ENCODE measurements around the gene RHEX.
A peak's percentile ranks its signal among the peaks of the same experiment; 100 is the strongest.
"Not testable (repeated sequence)": the region's sequence is repeated elsewhere in the genome, so short reads cannot be mapped to it uniquely, and the experiment has no call there.

RHEX gene

GRCh38 chr1:206059355-206059915 lies 6.5 kb downstream of the RHEX start:
- no peak for DNase-seq (ENCODE audit: low spot score)

GRCh38 chr1:206060844-206061243 lies 7.9 kb downstream of the RHEX start:
- DNase-seq (ENCODE audit: low spot score), result no peak

DNA sequence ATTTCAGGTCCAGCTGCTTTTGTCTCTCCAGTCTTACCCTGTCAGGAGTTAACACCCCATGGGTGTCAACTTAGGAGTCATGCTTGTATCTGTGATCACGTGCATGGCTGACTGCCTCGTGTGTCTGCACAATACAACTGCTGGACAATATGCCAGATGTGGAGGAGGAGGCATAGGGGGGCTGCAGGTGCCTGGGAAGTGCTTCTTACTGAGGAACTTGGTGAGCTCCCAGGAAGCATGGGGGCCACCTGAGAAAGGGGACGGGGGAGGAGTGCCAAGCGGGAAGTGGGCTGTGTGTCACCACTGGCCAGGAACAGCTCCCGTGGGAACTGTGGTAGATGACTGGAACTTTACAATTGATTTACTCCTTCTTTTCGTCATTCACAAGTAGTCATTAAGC lies 9.5 kb downstream of the RHEX start:
- DNase-seq (ENCODE audit: low spot score), result no peak

- DNase-seq (ENCODE audit: low spot score), result not testable (repeated sequence)
Observed at GRCh38 chr1:206064001-206064400, 11.0 kb downstream of the RHEX start.

DNA sequence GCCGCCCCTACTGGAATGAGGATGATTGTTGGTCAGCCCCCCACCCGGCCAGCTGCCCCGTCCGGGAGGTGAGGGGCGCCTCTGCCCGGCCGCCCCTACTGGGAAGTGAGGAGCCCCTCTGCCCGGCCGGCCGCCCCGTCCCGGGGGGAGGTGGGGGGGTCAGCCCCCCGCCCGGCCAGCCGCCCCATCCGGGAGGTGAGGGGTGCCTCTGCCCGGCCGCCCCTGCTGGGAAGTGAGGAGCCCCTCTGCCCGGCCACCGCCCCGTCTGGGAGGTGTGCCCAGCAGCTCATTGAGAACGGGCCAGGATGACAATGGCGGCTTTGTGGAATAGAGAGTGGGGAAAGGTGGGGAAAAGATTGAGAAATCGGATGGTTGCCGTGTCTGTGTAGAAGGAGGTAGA lies 11.5 kb downstream of the RHEX start:
- not testable (repeated sequence) for DNase-seq (ENCODE audit: low spot score)

DNA sequence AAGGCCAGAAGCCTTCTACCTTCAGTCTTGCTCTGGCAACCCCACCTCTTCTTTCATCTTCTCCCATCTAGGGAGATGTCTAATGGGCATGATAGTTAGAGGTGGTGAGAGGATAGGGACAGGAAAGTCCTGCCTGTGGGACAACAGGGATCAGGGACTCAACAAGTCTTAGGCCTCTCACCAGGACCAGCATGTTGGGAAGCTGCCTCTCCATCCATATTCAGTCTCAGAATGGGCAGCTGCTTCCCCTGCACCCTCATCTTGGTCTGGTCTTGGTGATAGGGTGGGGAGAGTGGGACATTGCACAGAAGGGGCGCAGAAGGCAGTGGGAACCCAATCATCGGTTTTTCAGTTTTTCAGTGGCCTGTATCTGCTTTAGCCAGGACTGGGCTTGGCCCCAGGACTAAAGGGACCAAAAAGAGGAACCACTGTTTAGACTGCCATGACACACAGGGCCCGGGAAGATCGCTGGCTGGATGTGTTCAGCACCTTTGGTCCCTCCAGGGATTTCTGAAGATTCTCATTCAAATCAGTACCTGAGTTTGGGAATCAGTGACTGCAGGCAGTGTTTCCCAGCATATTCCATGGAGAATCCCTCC lies 12.7 kb downstream of the RHEX start:
- DNase-seq (ENCODE audit: low spot score), result no peak

- peak; percentile 38 for DNase-seq (ENCODE audit: low spot score)
Observed at GRCh38 chr1:206066479-206067171, 13.7 kb downstream of the RHEX start.

DNA sequence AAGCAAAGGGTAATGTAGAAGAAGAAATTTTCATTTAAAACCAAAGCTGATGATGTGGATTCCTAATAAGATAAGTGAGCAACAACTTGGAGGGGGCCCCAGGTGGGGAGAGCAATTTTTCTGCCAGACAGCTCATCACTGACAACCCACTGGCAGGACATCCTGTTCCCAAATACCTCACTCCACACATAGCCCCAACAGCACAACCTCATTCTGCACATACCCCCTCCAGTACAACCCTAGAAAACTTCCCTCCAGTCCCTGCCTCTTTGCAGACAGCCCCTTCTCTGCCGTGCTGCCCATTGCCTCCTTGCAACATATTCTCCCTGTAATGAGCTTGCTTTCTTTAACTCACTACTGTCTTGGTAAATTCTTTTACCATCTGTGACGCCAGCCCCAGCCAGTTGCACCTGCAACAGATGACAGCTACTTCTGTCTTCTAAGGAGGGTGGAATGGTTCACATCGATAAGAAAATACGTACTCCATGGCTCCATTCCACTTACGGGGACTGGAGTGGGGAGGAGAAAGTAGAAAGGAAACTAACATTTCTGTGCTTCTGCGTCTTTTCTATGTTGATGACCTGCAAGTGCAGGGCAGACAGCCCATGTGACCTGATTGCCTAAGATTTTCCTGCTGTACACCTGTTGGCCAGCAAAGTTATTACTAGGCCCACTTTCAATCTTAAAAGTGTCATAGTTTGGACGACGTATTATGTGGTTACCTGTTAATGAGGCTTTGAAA lies 14.7 kb downstream of the RHEX start:
- peak; percentile 26 for DNase-seq (ENCODE audit: low spot score)

DNA sequence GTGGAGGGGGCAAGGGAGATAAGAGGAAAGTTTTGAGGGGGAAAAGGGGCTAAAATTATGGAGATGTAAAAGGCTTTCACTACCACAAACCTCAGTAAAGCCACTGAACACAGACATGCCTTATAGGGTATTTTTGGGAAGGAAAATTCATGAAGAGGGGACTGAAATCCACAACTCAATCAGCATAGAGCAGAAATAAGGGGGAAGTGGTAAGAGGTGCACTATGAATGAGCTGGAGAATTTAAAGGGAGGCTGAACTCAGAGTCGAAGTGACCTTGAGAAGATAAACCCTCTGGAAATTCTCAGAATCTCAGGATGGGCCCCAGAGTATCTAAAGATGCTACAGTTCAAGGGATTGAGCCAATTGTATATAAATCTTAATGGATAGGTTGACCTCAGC lies 15.3 kb downstream of the RHEX start:
- DNase-seq (ENCODE audit: low spot score), result no peak

DNA sequence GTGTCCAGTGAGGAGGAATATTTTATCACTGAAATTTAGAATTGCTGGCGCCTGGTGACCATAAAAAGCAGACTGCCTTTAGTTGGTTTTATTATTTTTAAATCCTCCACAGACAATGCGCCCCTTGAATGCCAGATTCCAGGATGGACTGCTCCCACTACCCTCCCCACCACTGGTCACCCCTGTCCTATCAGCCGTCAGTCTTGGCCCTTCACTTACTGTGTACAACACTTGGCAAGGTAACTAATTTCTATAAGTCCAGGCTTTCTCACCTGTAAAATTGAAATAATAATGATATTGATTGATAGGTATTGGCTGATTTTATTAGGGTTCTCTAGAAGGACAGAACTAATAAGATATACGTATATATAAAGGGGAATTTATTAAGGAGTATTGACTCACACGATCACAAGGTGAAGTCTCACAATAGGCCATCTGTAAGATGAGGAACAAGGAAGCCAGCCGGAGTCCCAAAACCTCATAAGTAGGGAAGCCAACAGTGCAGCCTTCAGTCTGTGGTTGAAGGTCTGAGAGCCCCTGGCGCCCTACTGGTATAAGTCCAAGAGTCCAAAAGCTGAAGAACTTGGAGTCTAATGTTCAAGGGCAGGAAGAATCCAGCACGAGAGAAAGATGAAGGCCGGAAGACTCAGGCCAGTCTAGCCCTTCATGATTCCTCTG lies 17.8 kb downstream of the RHEX start:
- DNase-seq (ENCODE audit: low spot score), result no peak

DNA sequence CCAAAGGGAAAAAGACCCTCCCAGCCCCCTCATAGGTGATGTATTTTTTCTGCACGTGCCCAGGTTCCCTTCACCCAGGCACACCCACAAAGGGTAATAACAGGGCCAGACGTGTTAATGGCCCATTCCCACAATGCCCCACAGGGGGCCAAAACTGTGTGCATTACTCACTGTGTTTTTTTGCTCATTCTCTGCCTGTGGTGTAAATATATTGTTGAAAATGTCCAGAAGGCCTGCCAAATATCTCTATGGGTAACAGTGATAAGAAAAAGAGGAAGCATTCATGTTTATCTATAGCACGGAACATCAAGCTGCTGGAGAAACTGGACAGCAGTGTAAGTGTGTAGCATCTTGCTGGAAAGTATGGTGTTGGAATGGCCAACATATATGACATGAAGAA lies 21.9 kb downstream of the RHEX start:
- DNase-seq (ENCODE audit: low spot score), result peak; percentile 36

GRCh38 chr1:206075786-206076755 lies 23.1 kb downstream of the RHEX start:
- DNase-seq (ENCODE audit: low spot score), result no peak

- no peak for DNase-seq (ENCODE audit: low spot score)
Observed at GRCh38 chr1:206079135-206079534, 26.2 kb downstream of the RHEX start.

DNA sequence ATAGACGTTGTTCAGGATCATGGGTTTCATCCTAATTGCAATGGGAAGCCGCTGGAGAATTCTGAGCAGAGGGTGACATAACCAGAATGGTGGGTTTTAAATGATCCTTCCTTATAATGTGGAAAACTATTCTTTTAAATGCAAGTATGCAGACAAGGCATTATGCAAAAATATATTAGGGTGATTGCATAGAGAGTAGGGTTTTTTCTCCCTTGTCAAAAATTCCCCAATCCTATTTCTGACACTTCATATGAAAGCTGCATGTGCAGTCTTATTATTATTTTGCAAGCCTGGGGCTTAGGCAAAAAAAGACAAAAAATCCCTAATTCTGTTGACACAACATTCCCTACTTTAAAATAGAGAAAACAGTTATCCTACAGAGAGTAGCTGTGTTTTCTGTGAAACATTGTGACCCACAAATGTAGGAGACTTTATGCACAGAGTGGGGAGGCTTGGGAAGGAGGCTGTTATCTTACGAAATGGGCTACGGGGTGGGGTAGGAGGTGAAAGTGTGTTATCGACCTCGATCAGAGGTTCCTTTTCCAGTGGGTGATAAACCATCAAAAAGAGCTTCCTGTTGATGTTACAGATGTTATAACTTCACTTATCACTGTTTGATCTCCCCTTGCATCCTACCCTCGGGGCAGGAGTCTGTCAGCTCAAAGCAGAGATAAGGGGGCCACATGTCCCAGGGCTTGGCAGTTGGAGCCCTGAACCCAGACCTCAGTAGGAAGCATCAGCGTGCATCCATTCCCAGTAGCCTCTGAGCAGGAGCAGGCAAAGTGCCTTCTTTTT lies 27.2 kb downstream of the RHEX start:
- DNase-seq (ENCODE audit: low spot score), result no peak

DNA sequence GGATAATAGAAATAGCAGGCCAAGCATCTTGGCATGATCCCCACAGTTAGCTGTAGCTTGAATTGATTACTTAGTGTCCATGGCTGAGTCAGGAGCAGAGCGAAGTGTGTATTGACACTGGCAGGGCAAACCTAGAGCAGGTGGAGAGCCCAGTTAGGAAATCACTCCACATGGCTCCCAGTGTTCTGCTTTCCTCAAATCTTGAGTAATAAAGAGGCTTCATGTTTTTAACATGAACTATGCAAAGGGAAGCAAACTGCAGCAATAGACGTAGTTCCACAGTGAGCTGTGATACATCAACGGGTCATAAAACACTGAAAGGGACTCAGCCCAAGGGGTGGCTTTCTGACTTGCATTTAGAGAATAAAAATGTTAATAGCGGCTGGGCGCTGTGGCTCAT lies 28.9 kb downstream of the RHEX start:
- no peak for DNase-seq (ENCODE audit: low spot score)

DNA sequence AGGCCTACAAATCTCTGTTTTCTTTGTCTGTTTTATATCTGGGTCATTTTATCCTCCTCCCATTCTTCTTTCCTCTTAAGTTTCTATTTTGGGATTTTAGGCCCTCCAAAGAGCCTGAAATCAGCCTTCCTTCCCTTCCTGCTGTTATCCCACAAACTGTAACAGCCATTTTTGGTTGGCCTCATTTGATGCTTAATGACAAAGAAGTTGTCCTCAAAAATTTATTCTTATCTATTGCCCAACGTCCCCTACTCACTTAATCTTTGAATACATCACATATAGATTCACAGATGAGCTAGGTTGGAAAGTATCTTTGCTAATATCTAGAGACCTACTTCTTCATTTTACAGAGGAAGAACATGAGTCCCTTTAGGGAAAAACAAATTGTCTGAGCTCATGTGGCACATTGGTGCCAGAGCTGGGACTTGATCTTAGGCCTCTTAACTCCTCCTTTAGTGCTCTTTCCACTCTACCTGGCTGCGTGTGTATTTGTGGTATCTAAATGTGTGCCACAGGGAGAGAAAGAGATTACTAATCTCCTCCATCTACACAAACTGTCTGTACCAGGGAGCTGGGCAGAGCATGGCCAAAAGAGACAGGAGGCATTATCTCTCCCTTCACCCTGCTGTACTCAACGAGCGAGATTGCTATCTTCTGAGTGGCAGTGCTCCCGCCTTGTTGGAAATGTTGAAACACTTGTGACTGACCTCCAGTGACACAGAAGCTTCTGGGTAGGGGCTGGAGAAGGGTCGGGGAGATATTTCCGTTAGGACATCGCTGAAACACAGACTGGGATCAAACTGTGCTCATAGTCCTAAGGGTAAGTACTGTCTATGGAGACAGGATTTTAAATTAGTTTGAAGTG lies 30.1 kb downstream of the RHEX start:
- DNase-seq (ENCODE audit: low spot score), result no peak

- no peak for DNase-seq (ENCODE audit: low spot score)
Observed at GRCh38 chr1:206083750-206084149, 30.8 kb downstream of the RHEX start.

DNA sequence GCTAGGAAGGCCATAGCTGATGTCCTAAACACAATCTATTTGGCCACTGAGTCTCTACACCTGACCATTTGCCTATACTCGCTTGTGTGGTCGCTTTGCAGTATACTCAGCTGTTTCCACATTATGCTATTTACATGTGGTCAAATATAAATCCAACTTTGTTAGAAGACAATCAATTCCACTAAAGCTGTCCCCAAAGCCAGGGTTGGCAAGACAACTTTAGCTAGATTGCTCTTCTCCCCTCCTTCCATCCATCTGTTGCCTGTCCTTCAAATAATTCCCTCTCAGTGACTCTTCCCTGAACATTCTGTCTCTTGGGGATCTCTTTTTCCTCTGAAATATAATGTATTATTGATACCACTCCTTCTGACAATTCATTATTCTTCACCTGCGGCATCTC lies 34.1 kb downstream of the RHEX start:
- no peak for DNase-seq (ENCODE audit: low spot score)

DNA sequence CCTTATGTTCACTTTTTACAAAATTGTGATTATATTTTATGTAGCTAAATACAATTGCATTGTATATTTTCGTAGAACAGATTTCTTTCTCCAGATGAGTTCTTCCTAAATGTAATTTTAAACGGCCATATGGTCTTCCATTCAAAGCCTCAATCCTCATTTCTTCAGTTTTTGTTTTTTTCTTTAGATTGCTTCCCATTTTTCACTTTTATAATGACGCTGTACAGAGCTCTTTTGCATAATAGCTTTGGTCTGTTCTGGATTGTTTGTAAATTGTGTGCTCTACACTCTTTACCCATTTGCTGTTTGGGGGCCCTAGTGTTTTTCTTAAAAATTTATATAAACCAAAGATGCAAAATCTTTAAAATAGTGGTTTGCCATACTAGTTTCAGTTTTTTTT lies 36.4 kb downstream of the RHEX start:
- no peak for DNase-seq (ENCODE audit: low spot score)
